HG03571 (cell line): ENCODE data around the gene ATXN10.

Source experiments
- ATAC-seq: cut with Tn5 transposase; IDR thresholded peaks from one replicate; pipeline ENCODE4 v1.9.1; 2021; ENCODE audit not compliant: unreplicated experiment

The ATXN10 gene

GRCh38 chr22:45845076-45845487 lies 173.4 kb downstream of the ATXN10 start:
- no peak for ATAC-seq

GRCh38 chr22:45846952-45847351 lies 175.3 kb downstream of the ATXN10 start:
- no peak for ATAC-seq

- no peak for ATAC-seq
Observed at GRCh38 chr22:45848904-45849303, 177.3 kb downstream of the ATXN10 start.

GRCh38 chr22:45852826-45853225 lies 181.2 kb downstream of the ATXN10 start:
- no peak for ATAC-seq

- no peak for ATAC-seq
Observed at GRCh38 chr22:45855961-45856360, 184.3 kb downstream of the ATXN10 start.

GRCh38 chr22:45857519-45857918 lies 185.9 kb downstream of the ATXN10 start:
- no peak for ATAC-seq

GRCh38 chr22:45859231-45860161 lies 187.9 kb downstream of the ATXN10 start:
- ATAC-seq = no peak

- ATAC-seq = no peak
Observed at GRCh38 chr22:45860201-45860600, 188.6 kb downstream of the ATXN10 start.

- ATAC-seq = no peak
Observed at GRCh38 chr22:45861259-45861658, 189.6 kb downstream of the ATXN10 start.

- no peak for ATAC-seq
Observed at GRCh38 chr22:45863981-45864751, 192.5 kb downstream of the ATXN10 start.

GRCh38 chr22:45864959-45865476 lies 193.4 kb downstream of the ATXN10 start:
- ATAC-seq = no peak

GRCh38 chr22:45865561-45866125 lies 194.0 kb downstream of the ATXN10 start:
- ATAC-seq = no peak

- ATAC-seq = no peak
Observed at GRCh38 chr22:45866126-45866645, 194.6 kb downstream of the ATXN10 start.

- ATAC-seq = no peak
Observed at GRCh38 chr22:45866646-45867117, 195.0 kb downstream of the ATXN10 start.

GRCh38 chr22:45867118-45867905 lies 195.7 kb downstream of the ATXN10 start:
- no peak for ATAC-seq

GRCh38 chr22:45867906-45868555 lies 196.4 kb downstream of the ATXN10 start:
- no peak for ATAC-seq

GRCh38 chr22:45868571-45869339 lies 197.1 kb downstream of the ATXN10 start:
- no peak for ATAC-seq

GRCh38 chr22:45869340-45869847 lies 197.8 kb downstream of the ATXN10 start:
- ATAC-seq = no peak

GRCh38 chr22:45870011-45870410 lies 198.4 kb downstream of the ATXN10 start:
- no peak for ATAC-seq
